ENCODE results near the gene NMS.

GRCh38 chr2:100427111-100427510, 43.2 kb upstream of the NMS start:
- no peak for TF ChIP-seq EZH2 (IDR thresholded peaks at IDR 0.05; ENCODE audit: borderline replicate concordance, low read length)
- TF ChIP-seq CTCF (IDR thresholded peaks at IDR 0.05; ENCODE audit: low read length) = no peak
